Trophoblast cell (in vitro differentiated cells and primary cell): ENCODE measurements around the gene ASB13.

ENCODE experiments used
- DNase-seq, 2 donors: peaks; one replicate each; pipeline ENCODE4 v3.0.0-alpha.2; 2016
- H2AFZ ChIP-seq: 2 replicates; pipeline ENCODE4 v1.6.1; 2013; ENCODE audit warnings: low read length, moderate library complexity, mild to moderate bottlenecking; ENCODE audit not compliant: insufficient read depth, poor library complexity
- H2AK5ac ChIP-seq: 2 replicates; pipeline ENCODE4 v1.6.1; 2013; ENCODE audit warnings: mild to moderate bottlenecking, low read length
- H2BK120ac ChIP-seq: 2 replicates; pipeline ENCODE4 v1.6.1; 2013; ENCODE audit warnings: low read length, mild to moderate bottlenecking, moderate library complexity; ENCODE audit not compliant: insufficient read depth, poor library complexity
- H2BK12ac ChIP-seq: 2 replicates; pipeline ENCODE4 v1.6.1; 2013; ENCODE audit warnings: mild to moderate bottlenecking, low read length, moderate library complexity
- H2BK5ac ChIP-seq: 2 replicates; pipeline ENCODE4 v1.6.1; 2013; ENCODE audit warnings: low read length, low read depth, moderate library complexity, mild to moderate bottlenecking; ENCODE audit not compliant: poor library complexity
- H3K14ac ChIP-seq: 2 replicates; pipeline ENCODE4 v1.6.1; 2013; ENCODE audit warnings: mild to moderate bottlenecking, low read length
- H3K18ac ChIP-seq: 2 replicates; pipeline ENCODE4 v1.6.1; 2013; ENCODE audit warnings: mild to moderate bottlenecking, low read length
- H3K23ac ChIP-seq: 2 replicates; pipeline ENCODE4 v1.6.1; 2013; ENCODE audit warnings: low read length
- H3K27ac ChIP-seq: 2 replicates; pipeline ENCODE4 v1.5.1; 2013; ENCODE audit warnings: low read depth, mild to moderate bottlenecking, inconsistent platforms, low read length, moderate library complexity
- H3K27me3 ChIP-seq: 2 replicates; pipeline ENCODE4 v1.6.1; 2013; ENCODE audit warnings: inconsistent platforms, mild to moderate bottlenecking, low read length, moderate library complexity; ENCODE audit not compliant: insufficient read depth
- H3K36me3 ChIP-seq, 2 experiments: 1 replicate in 1 of 2; 2 replicates in 1 of 2; pipeline ENCODE4 v1.6.1; 2013; ENCODE audit warnings: low read length in 2 of 2, mild to moderate bottlenecking in 2 of 2, moderate library complexity in 1 of 2; ENCODE audit not compliant: insufficient read depth in 2 of 2, control insufficient read depth in 1 of 2
- H3K4ac ChIP-seq: 2 replicates; pipeline ENCODE4 v1.6.1; 2013; ENCODE audit warnings: low read depth, mild to moderate bottlenecking, low read length, moderate library complexity
- H3K4me1 ChIP-seq, 2 experiments: 1 replicate in 1 of 2; 2 replicates in 1 of 2; pipeline ENCODE4 v1.6.1; 2013; ENCODE audit warnings: low read length in 2 of 2, mild to moderate bottlenecking in 2 of 2, moderate library complexity in 1 of 2; ENCODE audit not compliant: insufficient read depth in 2 of 2, control insufficient read depth in 1 of 2
- H3K4me2 ChIP-seq: 2 replicates; pipeline ENCODE4 v1.6.1; 2013; ENCODE audit warnings: inconsistent platforms, mild to moderate bottlenecking, low read length, moderate library complexity
- H3K4me3 ChIP-seq: 2 replicates; pipeline ENCODE4 v1.5.1; 2013; ENCODE audit warnings: mild to moderate bottlenecking, low read depth, low read length, inconsistent platforms
- H3K79me1 ChIP-seq: one replicate; pipeline ENCODE4 v1.6.1; 2013; ENCODE audit warnings: low read length
- H3K79me2 ChIP-seq: 2 replicates; pipeline ENCODE4 v1.6.1; 2013; ENCODE audit warnings: low read length, mild to moderate bottlenecking; ENCODE audit not compliant: control insufficient read depth, insufficient read depth, poor library complexity
- H3K9ac ChIP-seq: 2 replicates; pipeline ENCODE4 v1.6.1; 2013; ENCODE audit warnings: mild to moderate bottlenecking, low read length
- H3K9me3 ChIP-seq: 2 replicates; pipeline ENCODE4 v1.6.1; 2013; ENCODE audit warnings: low read depth, mild to moderate bottlenecking, control low read depth, inconsistent platforms, low read length; ENCODE audit not compliant: insufficient read depth
- H4K12ac ChIP-seq: 2 replicates; pipeline ENCODE4 v1.6.1; 2013; ENCODE audit warnings: low read depth, mild to moderate bottlenecking, low read length, moderate library complexity
- H4K8ac ChIP-seq: 2 replicates; pipeline ENCODE4 v1.6.1; 2013; ENCODE audit warnings: low read depth, mild to moderate bottlenecking, low read length, moderate library complexity
- H4K91ac ChIP-seq: one replicate; pipeline ENCODE4 v1.6.1; 2013; ENCODE audit warnings: low read depth, mild to moderate bottlenecking, low read length, moderate library complexity
- WGBS: extraction: QIAGEN DNeasy Blood & Tissue Kit; methylation state at CpG from one replicate; pipeline ENCODE4 v1.1.7; 2013; ENCODE audit warnings: missing lambda C conversion rate; ENCODE audit not compliant: insufficient read length, insufficient coverage; ENCODE audit errors: extremely low coverage; 5-methylcytosine and 5-hydroxymethylcytosine counted together

The ASB13 gene

DNA sequence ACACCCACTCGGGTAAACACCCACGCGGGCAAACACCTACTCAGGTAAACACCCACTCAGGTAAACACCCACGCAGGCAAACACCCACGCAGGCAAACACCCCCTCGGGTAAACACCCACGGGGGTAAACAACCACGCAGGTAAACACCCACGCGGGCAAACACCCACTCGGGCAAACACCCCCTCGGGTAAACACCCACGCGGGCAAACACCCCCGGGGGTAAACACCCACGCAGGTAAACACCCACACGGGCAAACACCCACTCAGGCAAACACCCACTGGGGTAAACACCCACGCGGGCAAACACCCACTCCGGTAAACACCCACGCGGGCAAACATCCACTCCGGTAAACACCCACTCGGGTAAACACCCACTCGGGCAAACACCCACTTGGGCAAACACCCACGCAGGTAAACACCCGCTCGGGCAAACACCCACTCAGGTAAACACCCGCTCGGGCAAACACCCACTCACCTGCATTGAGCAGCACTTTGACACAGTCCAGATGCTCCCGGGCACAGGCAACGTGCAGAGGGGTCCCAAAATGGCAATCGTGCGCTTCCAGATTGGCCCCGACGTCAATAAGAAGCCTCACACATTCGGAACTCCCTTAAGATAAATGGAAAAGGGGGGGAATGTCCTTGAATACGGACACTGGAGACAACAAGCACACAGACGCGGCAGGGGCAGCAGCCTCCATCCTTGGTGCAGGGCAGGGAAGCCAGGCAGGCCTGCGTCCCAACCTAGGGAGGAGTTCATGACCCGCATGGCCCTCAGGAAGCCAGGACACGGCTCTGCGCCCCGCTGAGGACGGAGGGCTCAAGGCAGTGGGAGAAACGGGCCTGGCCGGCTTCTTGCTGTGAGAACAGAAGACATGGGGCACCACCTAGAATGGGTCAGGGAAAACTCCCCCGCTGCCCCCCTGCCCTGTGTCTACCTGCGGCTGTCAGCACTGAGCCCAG, 17.6 kb downstream of the ASB13 start:
- H4K12ac ChIP-seq, result no peak overlapping the region
- H4K91ac ChIP-seq, result no peak overlapping the region
- no peak overlapping the region for H3K18ac ChIP-seq
- no peak overlapping the region for H2BK5ac ChIP-seq
- no peak overlapping the region for H3K4ac ChIP-seq
- no peak overlapping the region for H3K4me3 ChIP-seq
- H2AFZ ChIP-seq, result no peak overlapping the region
- no peak overlapping the region for H2BK120ac ChIP-seq
- H3K9ac ChIP-seq, result no peak overlapping the region
- no peak overlapping the region for H3K14ac ChIP-seq
- H2AK5ac ChIP-seq, result no peak overlapping the region
- H3K4me2 ChIP-seq, result no peak overlapping the region
- no peak overlapping the region for H2BK12ac ChIP-seq
- H3K79me1 ChIP-seq, result no peaks in the 10 kb centered on the region
- no peak overlapping the region for H3K27ac ChIP-seq
- no peaks in the 10 kb centered on the region for H3K27me3 ChIP-seq
- H3K36me3 ChIP-seq, result peaks cover 2 to 4% of the 10 kb centered on the region in 2 experiments
- no CpG with 5 or more reads among the region's 50 CpGs for WGBS
- no peak overlapping the region for H3K23ac ChIP-seq
- H3K4me1 ChIP-seq, result no peaks in the 10 kb centered on the region
- H3K9me3 ChIP-seq, result peaks cover 2% of the 10 kb centered on the region
- H4K8ac ChIP-seq, result no peak overlapping the region
- peak in 1 of 2 donors; percentile 15 for DNase-seq
- H3K79me2 ChIP-seq, result no peaks in the 10 kb centered on the region

DNA sequence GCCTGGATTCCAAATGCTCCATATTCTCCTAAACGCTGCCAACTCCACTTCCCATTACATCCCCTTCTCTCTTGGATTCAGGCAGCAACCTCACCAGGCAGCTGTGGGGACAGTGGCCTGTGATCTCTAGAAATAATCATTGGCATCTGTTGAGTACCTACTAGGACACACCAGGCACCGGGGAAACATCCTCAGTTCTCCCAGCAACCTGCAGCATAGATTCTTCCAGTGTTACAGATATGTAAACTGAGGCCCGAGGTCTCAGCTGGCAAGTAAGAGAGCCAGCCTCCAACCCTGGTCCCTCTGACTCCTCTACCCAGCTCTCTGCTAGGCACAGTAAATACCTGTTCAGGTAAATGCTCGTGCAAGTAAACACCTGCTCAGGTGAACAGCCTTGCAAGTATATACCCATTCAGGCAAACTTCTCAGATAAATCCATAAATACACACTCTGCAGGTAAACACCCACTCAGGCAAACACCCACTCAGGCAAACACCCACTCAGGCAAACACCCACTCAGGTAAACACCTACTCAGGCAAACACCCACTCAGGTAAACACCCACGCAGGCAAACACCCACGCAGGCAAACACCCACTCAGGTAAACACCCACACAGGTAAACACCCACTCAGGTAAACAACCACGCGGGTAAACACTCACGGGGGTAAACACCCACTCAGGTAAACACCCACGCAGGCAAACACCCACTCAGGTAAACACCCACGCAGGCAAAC, 18.7 kb downstream of the ASB13 start:
- H3K23ac ChIP-seq, result no peak overlapping the region
- no peak overlapping the region for H4K12ac ChIP-seq
- no peak overlapping the region for H3K27ac ChIP-seq
- no peaks in the 10 kb centered on the region for H3K4me1 ChIP-seq
- no peak overlapping the region for H4K91ac ChIP-seq
- no peak for DNase-seq
- no peak overlapping the region for H2AK5ac ChIP-seq
- no peaks in the 10 kb centered on the region for H3K79me2 ChIP-seq
- no peak overlapping the region for H4K8ac ChIP-seq
- peaks cover 2 to 5% of the 10 kb centered on the region in 2 experiments for H3K36me3 ChIP-seq
- no peak overlapping the region for H3K18ac ChIP-seq
- no peak overlapping the region for H3K4me2 ChIP-seq
- no peaks in the 10 kb centered on the region for H3K9me3 ChIP-seq
- no peak overlapping the region for H2BK12ac ChIP-seq
- H3K4ac ChIP-seq, result no peak overlapping the region
- no peak overlapping the region for H3K14ac ChIP-seq
- H3K79me1 ChIP-seq, result no peaks in the 10 kb centered on the region
- H3K4me3 ChIP-seq, result no peak overlapping the region
- H3K9ac ChIP-seq, result no peak overlapping the region
- H2AFZ ChIP-seq, result no peak overlapping the region
- H2BK5ac ChIP-seq, result no peak overlapping the region
- no peak overlapping the region for H2BK120ac ChIP-seq
- H3K27me3 ChIP-seq, result no peaks in the 10 kb centered on the region
- WGBS, result no CpG with 5 or more reads among the region's 11 CpGs

DNA sequence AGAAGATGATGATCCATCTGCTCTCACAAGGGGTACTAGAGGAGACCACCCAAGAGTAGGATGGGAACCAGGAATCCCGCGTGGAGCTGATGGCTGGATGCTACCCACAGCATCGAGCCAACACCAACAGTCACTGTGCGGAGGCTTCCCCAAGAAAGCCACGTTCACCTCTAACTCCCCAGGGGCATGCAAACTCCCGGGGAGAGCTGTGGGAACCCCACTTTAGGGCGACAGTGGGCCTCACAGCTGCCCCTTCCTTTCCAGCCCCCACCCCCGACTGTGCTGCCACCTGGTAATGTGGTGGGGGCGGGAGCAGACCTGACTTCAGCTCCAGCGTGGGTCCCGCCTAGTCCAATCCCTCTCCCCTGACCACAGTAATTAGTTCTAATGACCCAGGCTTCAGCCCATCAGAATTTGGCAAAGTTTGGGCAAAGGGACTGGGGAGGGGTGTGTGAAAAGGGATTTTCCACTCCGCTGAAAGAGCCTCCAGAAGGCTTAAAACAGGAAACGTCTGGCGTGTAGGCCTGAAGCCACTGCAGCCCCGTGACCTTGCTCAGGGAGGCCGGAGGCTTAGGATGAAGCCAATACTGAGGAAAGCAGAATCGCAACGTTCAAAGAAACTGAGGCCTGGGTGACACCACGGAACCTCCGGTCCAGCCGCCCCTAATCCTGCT, 20.3 kb downstream of the ASB13 start:
- DNase-seq, result no peak
- Histone ChIP-seq H2BK5ac (no peak overlapping the region), H3K4me1 (no peaks in the 10 kb centered on the region), H2BK12ac (no peak overlapping the region), H3K14ac (no peak overlapping the region), H3K27me3 (no peaks in the 10 kb centered on the region), H3K4me2 (no peak overlapping the region), H3K36me3 (peaks cover 5 to 10% of the 10 kb centered on the region in 2 experiments), H3K4me3 (no peak overlapping the region), H4K8ac (no peak overlapping the region), H4K12ac (no peak overlapping the region), H2BK120ac (no peak overlapping the region), H3K79me2 (no peaks in the 10 kb centered on the region), H3K9me3 (peaks cover 2% of the 10 kb centered on the region), H2AFZ (no peak overlapping the region), H3K18ac (no peak overlapping the region), H3K9ac (no peak overlapping the region), H4K91ac (no peak overlapping the region), H2AK5ac (no peak overlapping the region), H3K27ac (no peak overlapping the region), H3K23ac (no peak overlapping the region), H3K4ac (no peak overlapping the region), H3K79me1 (no peaks in the 10 kb centered on the region)
- WGBS, result no CpG with 5 or more reads among the region's 21 CpGs

DNA sequence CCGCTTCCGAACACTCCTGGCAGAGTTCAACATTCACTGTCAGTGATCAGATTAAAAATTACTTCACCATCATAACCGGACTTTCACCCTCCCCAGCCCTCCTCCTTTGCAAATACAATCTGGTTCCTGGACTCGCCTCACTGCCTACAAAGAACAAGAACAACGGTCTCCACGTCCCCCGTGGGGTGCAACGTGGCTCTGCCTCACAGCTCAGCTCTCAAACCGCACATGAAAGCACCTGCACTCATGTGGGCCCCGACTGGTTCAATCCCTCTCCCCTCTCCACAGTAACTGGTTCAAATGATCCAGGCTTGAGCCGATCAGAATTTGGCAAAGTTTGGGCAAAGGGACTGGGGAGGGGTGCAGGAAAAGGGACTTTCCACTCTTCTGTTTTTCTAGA, 21.0 kb downstream of the ASB13 start:
- Histone ChIP-seq H4K91ac (no peak overlapping the region), H2BK12ac (no peak overlapping the region), H3K23ac (no peak overlapping the region), H3K4me3 (no peak overlapping the region), H2AFZ (no peak overlapping the region), H2BK120ac (no peak overlapping the region), H3K79me2 (no peaks in the 10 kb centered on the region), H3K9me3 (peaks cover 2% of the 10 kb centered on the region), H2AK5ac (no peak overlapping the region), H4K12ac (no peak overlapping the region), H3K4me2 (no peak overlapping the region), H3K36me3 (peaks cover 5 to 12% of the 10 kb centered on the region in 2 experiments), H3K4ac (no peak overlapping the region), H3K14ac (no peak overlapping the region), H3K9ac (peak overlapping the region; percentile 38), H3K27me3 (no peaks in the 10 kb centered on the region), H2BK5ac (no peak overlapping the region), H3K27ac (no peak overlapping the region), H3K79me1 (no peaks in the 10 kb centered on the region), H3K18ac (no peak overlapping the region), H4K8ac (no peak overlapping the region), H3K4me1 (no peaks in the 10 kb centered on the region)
- no CpG with 5 or more reads among the region's 11 CpGs for WGBS
- no peak for DNase-seq
